MM.1S (cell line): ENCODE results near the gene CYP4V2.

Experiments
- DNase-seq: peaks from one replicate; pipeline ENCODE4 v3.0.0-alpha.2; 2015
- H2AFZ ChIP-seq: fragments of 300-600 bp; sonication (generic); 2 replicates; pipeline ENCODE4 v1.6.0; 2016; ENCODE audit warnings: antibody characterized with exemption, low read length
- H3F3A ChIP-seq: fragments of 300-600 bp; sonication (generic); 2 replicates; pipeline ENCODE4 v1.6.1; 2016; ENCODE audit warnings: mild to moderate bottlenecking, antibody characterized with exemption, low read length, moderate library complexity, mixed read lengths; ENCODE audit not compliant: insufficient read depth
- H3K27ac ChIP-seq: fragments of 300-600 bp; sonication (generic); 2 replicates; pipeline ENCODE4 v1.5.1; 2016; ENCODE audit warnings: mild to moderate bottlenecking, low read length
- H3K27me3 ChIP-seq: fragments of 300-600 bp; sonication (generic); replicated peaks from 2 replicates; pipeline ENCODE4 v1.6.0; 2016; ENCODE audit warnings: low read length; ENCODE audit not compliant: insufficient read depth
- H3K36me3 ChIP-seq: fragments of 300-600 bp; sonication (generic); replicated peaks from 2 replicates; pipeline ENCODE4 v1.6.1; 2016; ENCODE audit warnings: mild to moderate bottlenecking, low read length, mixed read lengths; ENCODE audit not compliant: insufficient read depth
- H3K4me1 ChIP-seq: fragments of 300-600 bp; sonication (generic); 2 replicates; pipeline ENCODE4 v1.6.1; 2016; ENCODE audit warnings: low read length, mixed read lengths
- H3K4me2 ChIP-seq: fragments of 300-600 bp; sonication (generic); 2 replicates; pipeline ENCODE4 v1.6.0; 2016; ENCODE audit warnings: low read depth, low read length
- H3K4me3 ChIP-seq: fragments of 300-600 bp; sonication (generic); 2 replicates; pipeline ENCODE4 v1.5.1; 2016; ENCODE audit warnings: low read length, mixed read lengths
- H3K79me2 ChIP-seq: fragments of 300-600 bp; sonication (generic); 2 replicates; pipeline ENCODE4 v1.6.1; 2016; ENCODE audit warnings: mixed run types, low read length, mixed read lengths
- H3K9ac ChIP-seq: fragments of 300-600 bp; sonication (generic); 2 replicates; pipeline ENCODE4 v1.6.1; 2016; ENCODE audit warnings: low read length, mixed read lengths
- H3K9me2 ChIP-seq: fragments of 300-600 bp; sonication (generic); replicated peaks from 2 replicates; pipeline ENCODE4 v1.6.1; 2016; ENCODE audit warnings: mild to moderate bottlenecking, low read length, mixed read lengths; ENCODE audit not compliant: insufficient read depth
- H3K9me3 ChIP-seq: fragments of 300-600 bp; sonication (generic); replicated peaks from 2 replicates; pipeline ENCODE4 v1.6.1; 2016; ENCODE audit warnings: mild to moderate bottlenecking, low read length, mixed read lengths; ENCODE audit not compliant: insufficient read depth
- H4K20me1 ChIP-seq: fragments of 300-600 bp; sonication (generic); 2 replicates; pipeline ENCODE4 v1.6.1; 2016; ENCODE audit warnings: mild to moderate bottlenecking, low read length, moderate library complexity, mixed read lengths; ENCODE audit not compliant: insufficient read depth
- CTCF ChIP-seq: fragments of 300-600 bp; sonication (generic); IDR thresholded peaks from 2 replicates; pipeline ENCODE4 v1.5.1; 2016; ENCODE audit warnings: antibody characterized with exemption, low read length, mixed read lengths
- EZH2 ChIP-seq: fragments of 300-600 bp; sonication (generic); optimal IDR thresholded peaks from 2 replicates; pipeline ENCODE3; 2017; ENCODE audit warnings: low read depth, mild to moderate bottlenecking, antibody characterized with exemption, low read length, mixed read lengths
- EZH2phosphoT487 ChIP-seq: fragments of 300-600 bp; sonication (generic); IDR thresholded peaks from 2 replicates; pipeline ENCODE4 v1.6.1; 2018; ENCODE audit warnings: antibody characterized with exemption, low read length

Gene CYP4V2

GRCh38 chr4:186217733-186218293 is 26.4 kb downstream of the CYP4V2 start:
- H3F3A ChIP-seq = no peaks in the 10 kb centered on the region
- no peaks in the 10 kb centered on the region for H3K36me3 ChIP-seq
- no peaks in the 10 kb centered on the region for H3K9me3 ChIP-seq
- H3K79me2 ChIP-seq = no peaks in the 10 kb centered on the region
- no peak for TF ChIP-seq EZH2
- no peak for TF ChIP-seq CTCF
- TF ChIP-seq EZH2phosphoT487 = no peak
- no peak overlapping the region for H2AFZ ChIP-seq
- DNase-seq = no peak
- H3K4me3 ChIP-seq = no peak overlapping the region
- no peak overlapping the region for H3K4me2 ChIP-seq
- no peaks in the 10 kb centered on the region for H4K20me1 ChIP-seq
- no peaks in the 10 kb centered on the region for H3K27me3 ChIP-seq
- no peaks in the 10 kb centered on the region for H3K4me1 ChIP-seq
- no peaks in the 10 kb centered on the region for H3K9me2 ChIP-seq
- no peak overlapping the region for H3K27ac ChIP-seq
- H3K9ac ChIP-seq = no peak overlapping the region

- no peaks in the 10 kb centered on the region for H3K9me2 ChIP-seq
- no peak overlapping the region for H3K4me3 ChIP-seq
- H3K27ac ChIP-seq = no peak overlapping the region
- H2AFZ ChIP-seq = no peak overlapping the region
- H3F3A ChIP-seq = no peaks in the 10 kb centered on the region
- H3K79me2 ChIP-seq = no peaks in the 10 kb centered on the region
- H3K36me3 ChIP-seq = no peaks in the 10 kb centered on the region
- H3K4me2 ChIP-seq = no peak overlapping the region
- H3K27me3 ChIP-seq = no peaks in the 10 kb centered on the region
- H3K4me1 ChIP-seq = no peaks in the 10 kb centered on the region
- DNase-seq = no peak
- no peaks in the 10 kb centered on the region for H4K20me1 ChIP-seq
- no peaks in the 10 kb centered on the region for H3K9me3 ChIP-seq
- H3K9ac ChIP-seq = no peak overlapping the region
- TF ChIP-seq CTCF (no peak), EZH2 (no peak), EZH2phosphoT487 (no peak)
Measured at GRCh38 chr4:186221624-186222023, 30.3 kb downstream of the CYP4V2 start.

- H3K9me3 ChIP-seq = no peaks in the 10 kb centered on the region
Measured at GRCh38 chr4:186225848-186226247, 34.5 kb downstream of the CYP4V2 start.

More at GRCh38 chr4:186225848-186226247, 34.5 kb downstream of the CYP4V2 start:
- Histone ChIP-seq H3K9me2 (no peaks in the 10 kb centered on the region; the same call in 1 of the 2 replicates), H3K4me2 (no peak overlapping the region), H3K79me2 (no peaks in the 10 kb centered on the region), H2AFZ (no peak overlapping the region), H3K4me1 (no peaks in the 10 kb centered on the region), H3K27ac (no peak overlapping the region), H3F3A (no peaks in the 10 kb centered on the region), H4K20me1 (no peaks in the 10 kb centered on the region), H3K4me3 (no peak overlapping the region), H3K9ac (no peak overlapping the region), H3K27me3 (no peaks in the 10 kb centered on the region), H3K36me3 (no peaks in the 10 kb centered on the region)
- no peak for DNase-seq
- no peak for TF ChIP-seq EZH2phosphoT487
- TF ChIP-seq EZH2 = no peak
- no peak for TF ChIP-seq CTCF
